LNCaP clone FGC (cell line): ENCODE measurements around the gene ATP6V1C2.

ENCODE experiments used
- DNase-seq: peaks from one replicate; pipeline ENCODE4 v3.0.0-alpha.2; 2011; ENCODE audit warnings: low read depth
- H3K4me3 ChIP-seq: 2 replicates; pipeline ENCODE4 v1.5.1; 2011; ENCODE audit warnings: mild to moderate bottlenecking, low read depth, low read length, control low read depth
- TF ChIP-seq, protein P1 (sequence below): IDR thresholded peaks from 2 replicates; pipeline ENCODE4 v1.5.1; 2012; ENCODE audit warnings: mild to moderate bottlenecking; ENCODE audit not compliant: control insufficient read depth, insufficient read depth; ENCODE audit errors: extremely low read depth

Gene ATP6V1C2

DNA sequence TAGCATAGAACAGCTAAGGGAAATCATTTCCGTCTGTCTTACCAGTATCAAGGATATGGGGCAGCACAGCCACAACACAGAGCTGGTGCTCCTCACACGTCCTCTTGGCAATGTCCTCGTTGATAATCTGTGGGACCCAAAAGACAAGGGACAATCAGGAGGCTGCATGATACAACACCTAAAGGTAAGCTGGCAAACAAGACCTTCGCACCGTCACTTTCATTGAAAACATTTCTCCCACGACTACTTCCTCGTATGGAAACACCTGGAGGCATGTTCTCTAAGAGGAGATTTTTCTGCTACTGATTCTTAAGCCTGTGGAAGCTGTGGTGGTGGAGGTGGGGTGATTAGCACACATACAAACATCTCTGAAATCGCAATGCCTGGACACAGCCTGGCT is 67.4 kb downstream of the ATP6V1C2 start:
- H3K4me3 ChIP-seq, result no peak overlapping the region
- DNase-seq, result no peak
- TF ChIP-seq, protein P1, sequence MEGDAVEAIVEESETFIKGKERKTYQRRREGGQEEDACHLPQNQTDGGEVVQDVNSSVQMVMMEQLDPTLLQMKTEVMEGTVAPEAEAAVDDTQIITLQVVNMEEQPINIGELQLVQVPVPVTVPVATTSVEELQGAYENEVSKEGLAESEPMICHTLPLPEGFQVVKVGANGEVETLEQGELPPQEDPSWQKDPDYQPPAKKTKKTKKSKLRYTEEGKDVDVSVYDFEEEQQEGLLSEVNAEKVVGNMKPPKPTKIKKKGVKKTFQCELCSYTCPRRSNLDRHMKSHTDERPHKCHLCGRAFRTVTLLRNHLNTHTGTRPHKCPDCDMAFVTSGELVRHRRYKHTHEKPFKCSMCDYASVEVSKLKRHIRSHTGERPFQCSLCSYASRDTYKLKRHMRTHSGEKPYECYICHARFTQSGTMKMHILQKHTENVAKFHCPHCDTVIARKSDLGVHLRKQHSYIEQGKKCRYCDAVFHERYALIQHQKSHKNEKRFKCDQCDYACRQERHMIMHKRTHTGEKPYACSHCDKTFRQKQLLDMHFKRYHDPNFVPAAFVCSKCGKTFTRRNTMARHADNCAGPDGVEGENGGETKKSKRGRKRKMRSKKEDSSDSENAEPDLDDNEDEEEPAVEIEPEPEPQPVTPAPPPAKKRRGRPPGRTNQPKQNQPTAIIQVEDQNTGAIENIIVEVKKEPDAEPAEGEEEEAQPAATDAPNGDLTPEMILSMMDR, result no peak

DNA sequence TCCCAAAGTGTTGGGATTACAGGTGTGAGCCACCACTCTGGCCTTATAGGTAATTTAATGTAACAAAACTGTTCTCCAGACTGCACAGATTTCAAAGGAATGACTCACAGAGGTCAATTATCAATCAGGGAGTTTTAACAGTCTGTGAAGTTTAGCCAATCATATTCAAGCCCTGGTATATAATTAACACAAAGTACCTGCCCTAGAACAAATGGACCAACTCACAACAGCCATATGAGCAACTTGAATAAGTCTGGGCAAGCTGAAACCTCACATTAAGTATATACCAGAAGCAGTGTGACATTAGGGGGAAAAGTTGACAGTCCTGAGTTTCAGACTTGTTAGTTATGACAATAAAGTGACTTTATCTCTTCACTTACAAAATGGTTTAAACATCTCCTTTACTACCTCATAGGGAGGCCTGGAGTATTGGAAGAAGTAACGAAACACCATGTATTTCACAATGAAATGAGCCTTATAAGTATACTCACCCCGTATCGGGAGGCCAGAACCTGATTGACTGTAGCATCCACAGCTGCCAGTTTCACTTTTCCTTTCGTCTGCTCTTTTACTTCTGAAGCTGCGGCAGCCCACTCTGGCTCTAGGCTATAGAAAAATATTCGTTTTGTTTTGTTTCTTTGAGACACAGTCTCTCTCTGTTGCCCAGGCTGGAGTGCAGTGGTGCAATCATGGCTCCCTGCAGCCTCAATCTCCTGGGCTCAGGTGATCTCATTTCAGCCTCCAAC is 69.0 kb downstream of the ATP6V1C2 start:
- no peak overlapping the region for H3K4me3 ChIP-seq
- TF ChIP-seq, protein P1, result no peak
- DNase-seq, result no peak

DNA sequence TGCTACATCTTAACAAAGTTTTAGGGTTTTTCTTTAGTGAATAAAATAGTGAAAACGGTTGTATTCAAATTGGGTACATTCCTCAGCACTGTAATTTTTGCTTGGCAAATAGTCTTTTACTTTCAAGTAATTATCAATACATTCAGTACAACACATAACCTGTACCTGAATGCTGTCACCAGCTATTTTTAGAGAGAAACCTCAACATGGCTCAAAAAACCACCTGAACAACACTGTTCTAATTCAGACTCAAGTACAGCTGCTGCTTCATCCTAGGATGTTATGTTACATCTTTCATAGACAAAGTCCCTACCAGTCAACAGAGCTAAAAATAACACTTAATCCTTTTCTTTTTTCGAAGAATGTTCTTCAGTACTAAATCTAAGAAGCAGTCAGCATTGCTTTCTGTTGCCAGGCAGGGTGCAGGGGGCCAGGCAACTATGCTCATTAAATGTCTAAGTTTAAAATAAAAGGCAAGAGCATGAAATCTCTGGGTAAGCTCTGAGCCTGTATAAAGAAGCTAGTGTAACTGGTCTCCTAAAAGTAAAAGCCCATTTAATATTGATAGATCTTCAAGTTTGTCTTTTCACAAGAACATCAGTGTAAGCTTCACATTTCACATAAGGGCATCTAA is 70.7 kb downstream of the ATP6V1C2 start:
- no peak for DNase-seq
- no peak overlapping the region for H3K4me3 ChIP-seq
- TF ChIP-seq, protein P1, result no peak

DNA sequence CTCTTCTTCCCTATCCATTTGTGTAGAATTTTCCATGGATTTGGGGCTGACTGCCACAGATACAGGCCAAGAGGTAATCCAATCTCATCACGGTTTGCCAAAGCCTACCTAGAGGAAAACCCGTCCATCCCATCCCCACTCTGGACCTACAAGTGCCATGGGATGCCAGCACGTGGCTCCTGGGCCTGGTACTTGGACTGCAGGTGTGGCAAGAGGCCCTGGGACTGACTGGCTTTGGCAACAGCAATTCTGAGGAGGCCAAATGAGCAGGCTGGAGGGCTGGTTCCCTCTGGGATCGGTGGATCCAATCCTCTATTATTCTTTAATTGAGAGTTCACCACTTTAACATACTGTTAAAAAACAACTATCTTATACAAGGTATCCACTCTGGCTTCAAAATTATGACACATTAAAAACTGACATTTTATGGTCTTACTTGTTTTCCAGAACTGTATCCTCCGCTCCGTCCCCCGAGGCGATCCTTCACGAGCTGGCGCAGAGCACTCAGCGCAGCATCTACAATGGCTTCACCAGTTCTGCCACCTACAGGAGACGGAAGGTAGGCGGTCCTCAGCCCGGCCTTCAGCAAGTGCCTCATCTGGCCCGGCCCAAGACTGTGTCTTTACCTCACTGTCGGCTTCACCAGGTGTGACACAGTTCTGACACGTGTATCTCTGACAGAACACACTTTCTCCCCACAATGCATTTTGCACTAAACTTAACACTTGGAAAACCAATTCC is 71.4 kb downstream of the ATP6V1C2 start:
- no peak overlapping the region for H3K4me3 ChIP-seq

DNA sequence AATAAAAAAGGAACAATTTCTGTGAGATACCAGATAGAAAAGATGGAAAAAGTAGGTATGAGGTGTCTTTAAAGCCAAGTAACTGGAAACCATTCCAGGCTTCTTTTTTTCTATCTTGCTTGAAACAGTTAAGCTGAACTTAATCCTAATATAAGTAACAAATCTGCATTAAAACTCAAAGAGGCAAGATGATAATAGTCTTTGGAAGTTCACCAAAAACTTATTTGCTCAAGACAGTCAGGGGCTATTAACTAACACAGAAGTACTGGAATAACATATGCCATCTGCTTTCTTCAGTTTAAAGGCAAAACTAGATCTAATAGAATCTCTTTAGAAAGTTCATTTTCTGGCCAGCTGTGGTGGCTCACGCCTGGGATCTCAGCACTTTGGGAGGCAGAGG is 72.4 kb downstream of the ATP6V1C2 start:
- H3K4me3 ChIP-seq, result no peak overlapping the region
- TF ChIP-seq, protein P1, result no peak
- no peak for DNase-seq

More for the DNA sequence above, 71.4 kb downstream of the ATP6V1C2 start:
- TF ChIP-seq, protein P1, result no peak
- no peak for DNase-seq

DNA sequence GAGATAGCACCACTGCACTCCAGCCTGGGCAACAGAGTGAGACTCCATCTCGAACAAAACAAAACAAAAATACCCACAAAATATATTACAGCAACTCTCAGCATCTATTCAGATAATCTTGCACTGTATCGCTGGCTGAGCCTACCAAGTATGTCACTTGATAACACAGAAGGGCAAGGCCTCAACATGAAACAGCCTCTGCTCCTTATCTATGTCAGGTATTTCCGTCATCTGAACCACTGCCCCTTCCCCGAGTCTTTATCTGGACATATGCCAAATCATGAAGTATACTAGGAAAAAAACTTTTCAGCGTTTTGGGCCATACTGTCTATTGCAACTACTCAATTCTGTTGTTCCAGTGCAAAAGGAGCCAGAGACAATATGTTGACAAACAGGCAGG is 73.4 kb downstream of the ATP6V1C2 start:
- H3K4me3 ChIP-seq, result no peak overlapping the region
- no peak for DNase-seq
- TF ChIP-seq, protein P1, result no peak
